ENCODE measurements around the gene GTF3C2.
A peak's percentile ranks its signal among the peaks of the same experiment; 100 is the strongest.

GTF3C2 gene

GRCh38 chr2:27291865-27292264 lies 64.7 kb downstream of the GTF3C2 start:
- peak; percentile 38 for DNase-seq

- DNase-seq, result no peak
These were observed 66.0 kb downstream of the GTF3C2 start for GRCh38 chr2:27290549-27290948.

GRCh38 chr2:27288610-27289009 lies 68.0 kb downstream of the GTF3C2 start:
- no peak for DNase-seq

GRCh38 chr2:27285481-27285880 lies 71.1 kb downstream of the GTF3C2 start:
- DNase-seq, result no peak

GRCh38 chr2:27284996-27285395 lies 71.6 kb downstream of the GTF3C2 start:
- DNase-seq, result no peak

GRCh38 chr2:27282892-27283291 lies 73.7 kb downstream of the GTF3C2 start:
- no peak for DNase-seq

- no peak for DNase-seq
These were observed 74.6 kb downstream of the GTF3C2 start, which contains the start of gene TRIM54 for GRCh38 chr2:27281855-27282559. TRIM54 (plus strand) TSS chr2:27282429; CDS start chr2:27282732, 303 bp downstream.

GRCh38 chr2:27281442-27281841 lies 75.1 kb downstream of the GTF3C2 start:
- DNase-seq, result no peak

- no peak for DNase-seq
These were observed 75.7 kb downstream of the GTF3C2 start for GRCh38 chr2:27280826-27281225.

- no peak for DNase-seq
These were observed 78.6 kb downstream of the GTF3C2 start for GRCh38 chr2:27278010-27278409.
